Kidney (tissue), 14 donors: Measurements from ENCODE around the gene CCNY. TPM values are rescaled to one million over a fixed set of nuclear protein-coding genes. Genes with fewer than 3 reads are reported as not detected.

Experiments
- DNase-seq, 5 donors: peaks; one replicate each; pipeline ENCODE4 v3.0.0-alpha.2; 2013 to 2020
- FAIRE-seq: peaks from 2 replicates; lab custom pipeline; 2012; peaks lifted over from hg19 to GRCh38; lab: Jason Lieb, UNC
- H3K27ac ChIP-seq, 2 donors: one replicate each; pipeline ENCODE4 v1.7.0; 2013; ENCODE audit warnings: low read depth in 2 of 2, low read length in 2 of 2, inconsistent platforms in 1 of 2
- H3K27me3 ChIP-seq: one replicate; pipeline ENCODE4 v1.7.1; 2013; ENCODE audit warnings: low read length, inconsistent platforms; ENCODE audit not compliant: control insufficient read depth, insufficient read depth
- H3K36me3 ChIP-seq, 3 donors: one replicate each; pipeline versions ENCODE4 v1.7.0 to v1.7.1; 2013; ENCODE audit warnings: low read length in 3 of 3, control low read depth in 1 of 3, inconsistent platforms in 1 of 3; ENCODE audit not compliant: insufficient read depth in 3 of 3, control insufficient read depth in 2 of 3
- H3K4me1 ChIP-seq, 3 donors: one replicate each; pipeline versions ENCODE4 v1.7.0 to v1.7.1; 2013; ENCODE audit warnings: low read length in 3 of 3, inconsistent platforms in 1 of 3, low read depth in 1 of 3; ENCODE audit not compliant: control insufficient read depth in 2 of 3, insufficient read depth in 2 of 3
- H3K4me3 ChIP-seq, 3 donors: one replicate each; pipeline versions ENCODE4 v1.7.0 to v1.8.1; 2013; ENCODE audit warnings: low read length in 3 of 3, control low read depth in 1 of 3, inconsistent platforms in 1 of 3
- H3K9ac ChIP-seq, 3 donors: one replicate each; pipeline versions ENCODE4 v1.7.0 to v1.7.1; 2013; ENCODE audit warnings: low read length in 3 of 3, control low read depth in 1 of 3, inconsistent platforms in 1 of 3
- H3K9me3 ChIP-seq, 3 donors: one replicate each; pipeline versions ENCODE4 v1.7.0 to v1.7.1; 2013; ENCODE audit warnings: low read length in 3 of 3, control low read depth in 1 of 3, inconsistent platforms in 1 of 3; ENCODE audit not compliant: control insufficient read depth in 2 of 3, insufficient read depth in 1 of 3
- intact Hi-C: fragments of 100-400 bp; cut with DNase I; formaldehyde crosslinking; loops from one replicate; pipeline ENCODE4 v1.11.1; 2022
- polyA plus RNA-seq: library from polyadenylated mRNA; stranded (reverse); fragments of 350-450 nt; fragmentation: Illumina TruSeq; extraction: RNeasy Lipid Tissue Mini Kit (QIAGEN cat#74804); gene quantifications from one replicate; pipeline ENCODE4 v1.2.3, GENCODE V29; 2014; ENCODE audit warnings: low read depth, low replicate concordance; ENCODE audit not compliant: insufficient read depth
- total RNA-seq: library from RNA; stranded (reverse); fragmentation: NEBNext Ultra II Directional; extraction: Animal tissue kit (Norgen Biotek cat#: 25700); gene quantifications from one replicate; pipeline ENCODE4 v1.2.1, GENCODE V29; 2021
- TF ChIP-seq, protein P1 (sequence below): IDR thresholded peaks from 3 replicates; pipeline ENCODE4 v1.5.1; 2012; ENCODE audit warnings: mild to moderate bottlenecking, moderate library complexity, borderline replicate concordance; ENCODE audit not compliant: insufficient read depth; ENCODE audit errors: extremely low read depth
- donor health status: control.
- donor health status: control.
- donor health status: control.
- donor health status: control.
- donor health status: control.
- donor health status: DM: yes; HTN: yes; CAD: no.
- donor health status: Normal renal cell carcinoma (clear cell type).

The CCNY gene
- total and polyA plus RNA-seq, 2 donors from 2014 or later: 45.6 to 77.2 TPM

DNA sequence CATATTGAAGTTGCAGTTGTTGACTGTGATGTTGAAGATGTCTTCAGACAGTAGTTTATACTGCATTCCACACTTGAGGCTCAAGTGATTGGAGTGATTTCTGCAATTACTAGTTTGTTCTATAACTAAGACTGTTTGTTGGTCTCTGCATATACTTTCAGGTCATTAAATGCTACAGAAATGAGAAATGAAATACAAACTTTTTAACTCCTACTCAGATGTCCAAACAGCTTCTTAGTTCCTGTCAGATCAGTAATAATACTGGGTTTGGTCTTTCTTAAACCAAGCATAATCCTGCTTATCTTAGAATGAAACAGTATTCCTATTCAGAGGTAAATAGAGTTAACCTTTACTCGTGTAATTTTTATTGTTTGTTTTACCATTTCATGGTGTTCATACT lies 115.9 kb downstream of the CCNY start:
- FAIRE-seq (no peak), DNase-seq (no peak)
- Histone ChIP-seq H3K4me3 (no peak overlapping the region), H3K36me3 (no peaks in the 10 kb centered on the region), H3K27ac (peak overlapping the region in 1 of 2 donors; percentile 7), H3K9ac (no peak overlapping the region), H3K27me3 (no peaks in the 10 kb centered on the region), H3K4me1 (peaks cover 0 to 46% (median 39%) of the 10 kb centered on the region in 3 donors), H3K9me3 (no peaks in the 10 kb centered on the region)
- TF ChIP-seq, protein P1, sequence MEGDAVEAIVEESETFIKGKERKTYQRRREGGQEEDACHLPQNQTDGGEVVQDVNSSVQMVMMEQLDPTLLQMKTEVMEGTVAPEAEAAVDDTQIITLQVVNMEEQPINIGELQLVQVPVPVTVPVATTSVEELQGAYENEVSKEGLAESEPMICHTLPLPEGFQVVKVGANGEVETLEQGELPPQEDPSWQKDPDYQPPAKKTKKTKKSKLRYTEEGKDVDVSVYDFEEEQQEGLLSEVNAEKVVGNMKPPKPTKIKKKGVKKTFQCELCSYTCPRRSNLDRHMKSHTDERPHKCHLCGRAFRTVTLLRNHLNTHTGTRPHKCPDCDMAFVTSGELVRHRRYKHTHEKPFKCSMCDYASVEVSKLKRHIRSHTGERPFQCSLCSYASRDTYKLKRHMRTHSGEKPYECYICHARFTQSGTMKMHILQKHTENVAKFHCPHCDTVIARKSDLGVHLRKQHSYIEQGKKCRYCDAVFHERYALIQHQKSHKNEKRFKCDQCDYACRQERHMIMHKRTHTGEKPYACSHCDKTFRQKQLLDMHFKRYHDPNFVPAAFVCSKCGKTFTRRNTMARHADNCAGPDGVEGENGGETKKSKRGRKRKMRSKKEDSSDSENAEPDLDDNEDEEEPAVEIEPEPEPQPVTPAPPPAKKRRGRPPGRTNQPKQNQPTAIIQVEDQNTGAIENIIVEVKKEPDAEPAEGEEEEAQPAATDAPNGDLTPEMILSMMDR: no peak
- intact Hi-C loops: no loop called here

GRCh38 chr10:35452847-35453246 lies 116.5 kb downstream of the CCNY start:
- no peaks in the 10 kb centered on the region for H3K27me3 ChIP-seq
- FAIRE-seq (no peak), DNase-seq (no peak)
- TF ChIP-seq, protein P1: no peak
- no peaks in the 10 kb centered on the region for H3K36me3 ChIP-seq
- H3K9me3 ChIP-seq: no peaks in the 10 kb centered on the region
- H3K4me3 ChIP-seq: no peak overlapping the region
- peaks cover 0 to 39% (median 32%) of the 10 kb centered on the region in 3 donors for H3K4me1 ChIP-seq
- no peak overlapping the region for H3K9ac ChIP-seq
- H3K27ac ChIP-seq: no peak overlapping the region
- intact Hi-C loops: no loop called here

GRCh38 chr10:35453855-35454532 lies 117.7 kb downstream of the CCNY start:
- H3K4me1 ChIP-seq: peaks cover 0 to 27% (median 21%) of the 10 kb centered on the region in 3 donors
- no peaks in the 10 kb centered on the region for H3K27me3 ChIP-seq
- peak overlapping the region in 1 of 2 donors; percentile 5 for H3K27ac ChIP-seq
- peak overlapping the region in 1 of 3 donors; percentile 27 for H3K4me3 ChIP-seq
- H3K36me3 ChIP-seq: no peaks in the 10 kb centered on the region
- no peaks in the 10 kb centered on the region for H3K9me3 ChIP-seq
- TF ChIP-seq, protein P1: no peak
- FAIRE-seq: peak; percentile 19
- no peak overlapping the region for H3K9ac ChIP-seq
- DNase-seq: no peak
- intact Hi-C loops: no loop called here
